Testis (tissue), 3 donors: ENCODE results near the gene TNXB. TPM values are rescaled to one million over a fixed set of nuclear protein-coding genes. Genes with fewer than 3 reads are reported as not detected.
A peak's percentile ranks its signal among the peaks of the same experiment; 100 is the strongest.

Source experiments
- DNase-seq: peaks from one replicate; pipeline ENCODE4 v3.0.0-alpha.2; 2019
- H3K27ac ChIP-seq, 2 donors: fragments of 200-600 bp; sonication (generic); one replicate each; pipeline ENCODE4 v1.5.1; 2019
- H3K27me3 ChIP-seq: fragments of 200-600 bp; sonication (generic); one replicate; pipeline ENCODE4 v1.5.1; 2019
- H3K36me3 ChIP-seq: fragments of 200-600 bp; sonication (generic); one replicate; pipeline ENCODE4 v1.5.1; 2017; ENCODE audit warnings: low read depth; ENCODE audit errors: missing control alignments
- H3K4me1 ChIP-seq: fragments of 200-600 bp; sonication (generic); one replicate; pipeline ENCODE4 v1.5.1; 2019
- H3K4me3 ChIP-seq, 2 donors: fragments of 200-600 bp; sonication (generic); one replicate each; pipeline ENCODE4 v1.5.1; 2017 to 2019
- H3K9me3 ChIP-seq: fragments of 200-600 bp; sonication (generic); one replicate; pipeline ENCODE4 v1.5.1; 2017
- CTCF ChIP-seq, 3 experiments: fragments of 450-650 bp in 2 of 3; fragments of 200-600 bp in 1 of 3; sonication (generic) in 1 of 3; IDR thresholded peaks; one replicate each; pipeline ENCODE4 v1.5.1; 2016 to 2019; ENCODE audit warnings: antibody characterized with exemption in 3 of 3, mild to moderate bottlenecking in 2 of 3, moderate library complexity in 1 of 3
- POLR2A ChIP-seq: fragments of 450-650 bp; IDR thresholded peaks from one replicate; pipeline ENCODE4 v1.6.1; 2017; ENCODE audit warnings: antibody characterized with exemption, mild to moderate bottlenecking, moderate library complexity
- WGBS, 2 donors: methylation state at CpG; one replicate each; pipeline ENCODE4 v1.1.5; 2018; 5-methylcytosine and 5-hydroxymethylcytosine counted together
- intact Hi-C: fragments of 100-400 bp; cut with DNase I; formaldehyde crosslinking; loops from one replicate; pipeline ENCODE4 v1.15.1; 2023; ENCODE audit warnings: low total_unique reads
- polyA plus RNA-seq: library from polyadenylated mRNA; stranded (reverse); fragments of 350-450 nt; fragmentation: Illumina TruSeq; extraction: RNeasy Lipid Tissue Mini Kit (QIAGEN cat#74804); gene quantifications from one replicate; pipeline ENCODE4 v1.2.3, GENCODE V29; 2014; ENCODE audit warnings: low read depth, low replicate concordance; ENCODE audit not compliant: insufficient read depth
- total RNA-seq, 2 donors: library from RNA; depleted of rRNA; stranded (reverse); fragments of >200 nt; gene quantifications; one replicate each; pipeline ENCODE4 v1.2.3, GENCODE V29; 2016

The TNXB gene
- total and polyA plus RNA-seq, 3 donors from 2014 or later, result 42.4 to 78.2 (median 44.0) TPM

GRCh38 chr6:32129297-32130088 lies 20.4 kb upstream of the TNXB start:
- H3K27ac ChIP-seq, result peak overlapping the region; percentile 92 to 99

DNA sequence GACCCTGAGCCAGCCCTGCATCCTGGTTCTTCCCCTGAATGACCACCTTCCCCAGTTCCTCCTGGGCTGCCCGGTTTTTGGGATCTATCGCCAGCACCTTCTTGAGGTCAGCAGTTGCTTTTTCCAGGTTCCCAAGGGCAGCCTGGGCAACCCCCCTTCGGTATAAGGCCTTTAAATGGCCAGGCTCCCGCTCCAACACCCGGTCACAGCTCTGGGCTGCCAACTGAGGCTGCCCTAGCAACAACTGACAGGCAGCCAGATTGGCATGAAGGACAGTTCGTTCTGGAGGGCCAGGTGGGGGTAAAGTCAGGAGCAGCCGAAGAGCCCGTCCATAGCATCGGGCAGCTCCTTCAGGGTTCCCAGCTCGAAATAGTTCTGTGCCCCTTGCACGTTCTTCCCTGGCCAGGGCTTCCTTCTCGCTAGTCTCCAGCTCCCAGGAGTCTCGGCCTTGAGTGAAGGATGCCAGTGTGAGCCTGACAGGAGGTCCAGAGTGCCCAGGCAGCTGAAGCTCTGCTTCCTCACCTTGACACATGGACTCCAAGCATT lies 19.7 kb upstream of the TNXB start:
- peaks cover 23% of the 10 kb centered on the region for H3K4me1 ChIP-seq
- TF ChIP-seq CTCF (IDR thresholded peaks at IDR 0.05), result no peak
- no peak for TF ChIP-seq POLR2A
- H3K36me3 ChIP-seq, result no peaks in the 10 kb centered on the region
- peak overlapping the region; percentile 92 to 99 for H3K27ac ChIP-seq
- WGBS, 2 donors, result 42 to 55% methylated on average over 7 to 13 of the region's 13 CpGs
- no peaks in the 10 kb centered on the region for H3K27me3 ChIP-seq
- intact Hi-C loops, result loop anchor here (10.0 kb wide), 1 partner anchor 174 kb away; the partner anchor contains the start of genes NELFE and SKIC2
- H3K4me3 ChIP-seq, result peak overlapping the region in 1 of 2 donors; percentile 90
- no peaks in the 10 kb centered on the region for H3K9me3 ChIP-seq
- no peak for DNase-seq

More at GRCh38 chr6:32129297-32130088, 20.4 kb upstream of the TNXB start:
- no peaks in the 10 kb centered on the region for H3K36me3 ChIP-seq
- intact Hi-C loops, result loop anchor here (10.0 kb wide), 1 partner anchor 175 kb away; the partner anchor contains the start of genes NELFE and SKIC2
- no peaks in the 10 kb centered on the region for H3K27me3 ChIP-seq
- WGBS, 2 donors, result 24 to 35% methylated on average over 19 to 22 of the region's 22 CpGs
- no peaks in the 10 kb centered on the region for H3K9me3 ChIP-seq
- peak overlapping the region; percentile 64 to 90 for H3K4me3 ChIP-seq
- H3K4me1 ChIP-seq, result peaks cover 23% of the 10 kb centered on the region
- TF ChIP-seq CTCF (IDR thresholded peaks at IDR 0.05), result no peak
- no peak for TF ChIP-seq POLR2A
- DNase-seq, result no peak

- H3K27me3 ChIP-seq, result no peaks in the 10 kb centered on the region
- H3K27ac ChIP-seq, result peak within 1 kb of the TSS; percentile 92 to 99
- intact Hi-C loops, result loop anchor here (10.0 kb wide), 1 partner anchor 173 kb away; the partner anchor contains the start of genes NELFE and SKIC2
- peaks cover 23% of the 10 kb centered on the region for H3K4me1 ChIP-seq
- peak; percentile 100 for DNase-seq
- H3K4me3 ChIP-seq, result peak within 1 kb of the TSS; percentile 87 to 90
- no peak for TF ChIP-seq POLR2A
- TF ChIP-seq CTCF (IDR thresholded peaks at IDR 0.05), result no peak
- WGBS, 2 donors, result 0 to 1% methylated on average over 38 to 44 of the region's 44 CpGs
- no peaks in the 10 kb centered on the region for H3K36me3 ChIP-seq
- H3K9me3 ChIP-seq, result no peaks in the 10 kb centered on the region
These were observed 18.8 kb upstream of the TNXB start, which contains the start of gene ATF6B for GRCh38 chr6:32127717-32128592. Gene ATF6B, minus strand, starts transcription at chr6:32128246. Its CDS starts 39 bp downstream, at chr6:32128207.

- H3K4me3 ChIP-seq, result peak overlapping the region; percentile 84 to 87
- peak overlapping the region; percentile 89 to 92 for H3K27ac ChIP-seq
- no peaks in the 10 kb centered on the region for H3K9me3 ChIP-seq
- intact Hi-C loops, result loop anchor here (10.0 kb wide), 1 partner anchor 173 kb away; the partner anchor contains the start of genes NELFE and SKIC2
- no peaks in the 10 kb centered on the region for H3K36me3 ChIP-seq
- H3K4me1 ChIP-seq, result peaks cover 23% of the 10 kb centered on the region
- no peak for DNase-seq
- 4 to 5% methylated on average over 7 to 9 of the region's 9 CpGs for WGBS, 2 donors
- TF ChIP-seq POLR2A (no peak), CTCF (IDR thresholded peaks at IDR 0.05) (no peak)
- no peaks in the 10 kb centered on the region for H3K27me3 ChIP-seq
These were observed 18.2 kb upstream of the TNXB start for GRCh38 chr6:32127409-32127716.
